Measurements from ENCODE around the gene COL5A1. TPM values are rescaled to one million over a fixed set of nuclear protein-coding genes. Genes with fewer than 3 reads are reported as not detected.

Gene COL5A1
- total RNA-seq, 1 experiment from 2014 or later: 10.6 TPM

GRCh38 chr9:134768709-134769351 lies 127.2 kb downstream of the COL5A1 start:
- H3F3A ChIP-seq (ENCODE audit: low read length, unreplicated experiment): no peaks in the 10 kb centered on the region
- no peaks in the 10 kb centered on the region for H4K20me1 ChIP-seq (ENCODE audit: low read length)
- no peaks in the 10 kb centered on the region for H3K9me2 ChIP-seq (replicated peaks; ENCODE audit: low read length)
- H3K36me3 ChIP-seq (ENCODE audit: low read depth, low read length): no peaks in the 10 kb centered on the region
- ATAC-seq: no peak
- TF ChIP-seq EZH2phosphoT487 (IDR thresholded peaks at IDR 0.05; ENCODE audit: borderline replicate concordance, low read length): no peak
- TF ChIP-seq CTCF (conservative IDR thresholded peaks at IDR 0.05; ENCODE audit: low read depth, low read length): no peak
- TF ChIP-seq EZH2 (IDR thresholded peaks at IDR 0.05; ENCODE audit: low read length, unreplicated experiment): no peak
- no peaks in the 10 kb centered on the region for H3K4me1 ChIP-seq (ENCODE audit: insufficient read depth, low read length)
- intact Hi-C loops (cut with micrococcal nuclease): no loop called here
- H3K9ac ChIP-seq (ENCODE audit: low read length): no peak overlapping the region
- DNase-seq: no peak
- H3K4me3 ChIP-seq (ENCODE audit: low read length): no peak overlapping the region
- no TSS peak for BruUV-seq (replicated peaks)
- no peak overlapping the region for H3K4me2 ChIP-seq (ENCODE audit: low read length)
- H3K27ac ChIP-seq (ENCODE audit: low read length): no peak overlapping the region
- no peaks in the 10 kb centered on the region for H3K79me2 ChIP-seq (ENCODE audit: low read length)
- H3K9me3 ChIP-seq (ENCODE audit: low read length): no peaks in the 10 kb centered on the region
- H3K27me3 ChIP-seq (ENCODE audit: low read length): no peaks in the 10 kb centered on the region
- POLR2A ChIA-PET (ENCODE audit: unreplicated experiment): no interaction called here
- CTCF ChIA-PET: no interaction called here
- no peak overlapping the region for H2AFZ ChIP-seq (ENCODE audit: low read length)

GRCh38 chr9:134770972-134771971 lies 129.7 kb downstream of the COL5A1 start:
- no peak overlapping the region for H3K4me3 ChIP-seq (ENCODE audit: low read length)
- H3K36me3 ChIP-seq (ENCODE audit: low read depth, low read length): no peaks in the 10 kb centered on the region
- no peaks in the 10 kb centered on the region for H3F3A ChIP-seq (ENCODE audit: low read length, unreplicated experiment)
- no peak overlapping the region for H3K4me2 ChIP-seq (ENCODE audit: low read length)
- H4K20me1 ChIP-seq (ENCODE audit: low read length): no peaks in the 10 kb centered on the region
- no peak overlapping the region for H3K27ac ChIP-seq (ENCODE audit: low read length)
- H2AFZ ChIP-seq (ENCODE audit: low read length): no peak overlapping the region
- CTCF ChIA-PET: no interaction called here
- TF ChIP-seq EZH2 (IDR thresholded peaks at IDR 0.05; ENCODE audit: low read length, unreplicated experiment) (no peak), CTCF (conservative IDR thresholded peaks at IDR 0.05; ENCODE audit: low read depth, low read length) (no peak), EZH2phosphoT487 (IDR thresholded peaks at IDR 0.05; ENCODE audit: borderline replicate concordance, low read length) (no peak)
- no peaks in the 10 kb centered on the region for H3K9me3 ChIP-seq (ENCODE audit: low read length)
- DNase-seq (no peak), ATAC-seq (no peak)
- H3K79me2 ChIP-seq (ENCODE audit: low read length): no peaks in the 10 kb centered on the region
- no peak overlapping the region for H3K9ac ChIP-seq (ENCODE audit: low read length)
- no peaks in the 10 kb centered on the region for H3K27me3 ChIP-seq (ENCODE audit: low read length)
- BruUV-seq (replicated peaks): no TSS peak
- POLR2A ChIA-PET (ENCODE audit: unreplicated experiment): no interaction called here
- no peaks in the 10 kb centered on the region for H3K4me1 ChIP-seq (ENCODE audit: insufficient read depth, low read length)
- H3K9me2 ChIP-seq (replicated peaks; ENCODE audit: low read length): no peaks in the 10 kb centered on the region
- intact Hi-C loops (cut with micrococcal nuclease): no loop called here

DNA sequence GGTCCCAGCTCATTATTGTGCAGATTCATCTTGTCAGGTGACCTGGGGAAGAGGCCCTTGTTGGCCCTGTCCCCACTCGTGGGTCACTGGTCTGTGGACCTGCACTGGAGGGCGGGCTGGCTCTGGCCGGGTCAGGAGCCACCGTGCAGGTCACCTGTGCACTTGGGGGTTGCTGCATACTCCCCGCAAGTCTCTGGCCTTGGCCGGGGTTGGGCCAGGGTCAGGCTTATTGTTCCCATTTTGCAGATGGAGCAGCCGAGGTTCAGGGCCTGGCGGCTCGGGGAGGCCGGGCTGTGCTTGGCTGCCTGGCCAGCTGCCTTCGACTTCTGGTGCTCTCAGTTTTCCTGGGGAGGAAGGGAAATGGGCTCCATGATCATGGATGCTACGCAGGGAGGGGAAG lies 130.7 kb downstream of the COL5A1 start:
- no TSS peak for BruUV-seq (replicated peaks)
- H3K9ac ChIP-seq (ENCODE audit: low read length): no peak overlapping the region
- ChIA-PET CTCF (no interaction called here), POLR2A (ENCODE audit: unreplicated experiment) (no interaction called here)
- no peak overlapping the region for H3K4me3 ChIP-seq (ENCODE audit: low read length)
- H3K9me2 ChIP-seq (replicated peaks; ENCODE audit: low read length): no peaks in the 10 kb centered on the region
- H3K9me3 ChIP-seq (ENCODE audit: low read length): no peaks in the 10 kb centered on the region
- no peak overlapping the region for H3K27ac ChIP-seq (ENCODE audit: low read length)
- DNase-seq: no peak
- no peak overlapping the region for H2AFZ ChIP-seq (ENCODE audit: low read length)
- ATAC-seq: no peak
- intact Hi-C loops (cut with micrococcal nuclease): no loop called here
- H3K27me3 ChIP-seq (ENCODE audit: low read length): no peaks in the 10 kb centered on the region
- H3K36me3 ChIP-seq (ENCODE audit: low read depth, low read length): no peaks in the 10 kb centered on the region
- H3F3A ChIP-seq (ENCODE audit: low read length, unreplicated experiment): no peaks in the 10 kb centered on the region
- TF ChIP-seq EZH2phosphoT487 (IDR thresholded peaks at IDR 0.05; ENCODE audit: borderline replicate concordance, low read length): no peak
- no peak for TF ChIP-seq CTCF (conservative IDR thresholded peaks at IDR 0.05; ENCODE audit: low read depth, low read length)
- TF ChIP-seq EZH2 (IDR thresholded peaks at IDR 0.05; ENCODE audit: low read length, unreplicated experiment): no peak
- no peaks in the 10 kb centered on the region for H4K20me1 ChIP-seq (ENCODE audit: low read length)
- no peaks in the 10 kb centered on the region for H3K4me1 ChIP-seq (ENCODE audit: insufficient read depth, low read length)
- no peak overlapping the region for H3K4me2 ChIP-seq (ENCODE audit: low read length)
- H3K79me2 ChIP-seq (ENCODE audit: low read length): no peaks in the 10 kb centered on the region
